GM10266 (cell line): ENCODE data around the gene BTG2.

Source experiments
- DNase-seq: peaks from one replicate; pipeline ENCODE4 v3.0.0; 2012; ENCODE audit errors: extremely low spot score
- TF ChIP-seq, protein P1 (sequence below): IDR thresholded peaks from 2 replicates; pipeline ENCODE4 v1.5.1; 2012; ENCODE audit warnings: mild to moderate bottlenecking, low read depth; ENCODE audit not compliant: control insufficient read depth, insufficient read depth; ENCODE audit errors: missing control alignments

Gene BTG2

DNA sequence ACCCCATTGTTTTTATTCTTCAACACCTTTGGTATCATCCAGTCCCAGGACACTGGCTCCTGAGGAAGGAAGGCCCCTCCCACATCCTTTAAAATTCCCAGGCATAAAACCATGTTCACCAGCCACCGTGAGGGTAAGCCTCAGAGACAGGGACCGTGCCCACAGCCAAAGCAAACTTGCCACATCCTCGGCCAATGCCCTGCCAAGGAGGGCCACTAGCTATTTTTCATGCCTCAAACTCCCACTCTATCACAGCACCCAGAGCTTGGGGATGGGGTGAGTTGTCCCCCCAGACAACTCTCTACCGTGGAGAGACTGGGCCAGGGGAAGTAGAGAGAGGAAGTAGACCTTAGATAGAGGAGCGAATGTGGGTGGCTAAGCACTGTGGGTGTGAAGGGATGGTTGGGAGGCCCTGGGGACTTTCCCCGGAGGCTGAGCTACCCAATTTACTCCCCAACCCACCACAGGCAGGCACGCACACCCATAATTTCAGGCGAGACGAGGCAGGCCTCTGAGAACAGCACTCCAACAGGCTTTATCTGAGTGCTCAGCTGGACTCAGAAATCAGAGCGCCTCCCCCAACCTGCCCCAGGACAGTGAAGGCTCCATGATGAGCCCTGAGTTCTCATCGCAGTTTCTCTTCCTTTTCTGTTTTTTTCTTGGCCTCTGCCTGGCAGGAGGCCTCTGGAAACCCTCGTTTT, 15.9 kb upstream of the BTG2 start:
- DNase-seq, result peak; percentile 82
- TF ChIP-seq, protein P1, sequence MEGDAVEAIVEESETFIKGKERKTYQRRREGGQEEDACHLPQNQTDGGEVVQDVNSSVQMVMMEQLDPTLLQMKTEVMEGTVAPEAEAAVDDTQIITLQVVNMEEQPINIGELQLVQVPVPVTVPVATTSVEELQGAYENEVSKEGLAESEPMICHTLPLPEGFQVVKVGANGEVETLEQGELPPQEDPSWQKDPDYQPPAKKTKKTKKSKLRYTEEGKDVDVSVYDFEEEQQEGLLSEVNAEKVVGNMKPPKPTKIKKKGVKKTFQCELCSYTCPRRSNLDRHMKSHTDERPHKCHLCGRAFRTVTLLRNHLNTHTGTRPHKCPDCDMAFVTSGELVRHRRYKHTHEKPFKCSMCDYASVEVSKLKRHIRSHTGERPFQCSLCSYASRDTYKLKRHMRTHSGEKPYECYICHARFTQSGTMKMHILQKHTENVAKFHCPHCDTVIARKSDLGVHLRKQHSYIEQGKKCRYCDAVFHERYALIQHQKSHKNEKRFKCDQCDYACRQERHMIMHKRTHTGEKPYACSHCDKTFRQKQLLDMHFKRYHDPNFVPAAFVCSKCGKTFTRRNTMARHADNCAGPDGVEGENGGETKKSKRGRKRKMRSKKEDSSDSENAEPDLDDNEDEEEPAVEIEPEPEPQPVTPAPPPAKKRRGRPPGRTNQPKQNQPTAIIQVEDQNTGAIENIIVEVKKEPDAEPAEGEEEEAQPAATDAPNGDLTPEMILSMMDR, result no peak

DNA sequence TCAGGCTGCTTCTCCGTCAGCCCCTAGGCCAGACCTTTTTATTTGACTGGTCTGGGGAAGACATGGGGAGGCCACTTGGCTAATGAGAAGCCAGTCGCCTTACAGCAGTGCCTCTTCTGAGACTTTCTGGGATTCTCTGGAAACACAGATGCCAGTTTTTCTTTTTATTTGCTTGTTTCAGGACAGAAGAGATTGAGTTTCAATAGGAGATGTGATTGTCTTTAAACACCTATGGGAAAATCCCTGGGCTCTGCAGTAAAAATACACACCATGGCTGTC, 15.4 kb upstream of the BTG2 start:
- TF ChIP-seq, protein P1, result no peak
- DNase-seq, result no peak

- peak; percentile 81 for DNase-seq
- TF ChIP-seq, protein P1, result no peak
Observed at GRCh38 chr1:203290261-203291089, 14.8 kb upstream of the BTG2 start.

DNA sequence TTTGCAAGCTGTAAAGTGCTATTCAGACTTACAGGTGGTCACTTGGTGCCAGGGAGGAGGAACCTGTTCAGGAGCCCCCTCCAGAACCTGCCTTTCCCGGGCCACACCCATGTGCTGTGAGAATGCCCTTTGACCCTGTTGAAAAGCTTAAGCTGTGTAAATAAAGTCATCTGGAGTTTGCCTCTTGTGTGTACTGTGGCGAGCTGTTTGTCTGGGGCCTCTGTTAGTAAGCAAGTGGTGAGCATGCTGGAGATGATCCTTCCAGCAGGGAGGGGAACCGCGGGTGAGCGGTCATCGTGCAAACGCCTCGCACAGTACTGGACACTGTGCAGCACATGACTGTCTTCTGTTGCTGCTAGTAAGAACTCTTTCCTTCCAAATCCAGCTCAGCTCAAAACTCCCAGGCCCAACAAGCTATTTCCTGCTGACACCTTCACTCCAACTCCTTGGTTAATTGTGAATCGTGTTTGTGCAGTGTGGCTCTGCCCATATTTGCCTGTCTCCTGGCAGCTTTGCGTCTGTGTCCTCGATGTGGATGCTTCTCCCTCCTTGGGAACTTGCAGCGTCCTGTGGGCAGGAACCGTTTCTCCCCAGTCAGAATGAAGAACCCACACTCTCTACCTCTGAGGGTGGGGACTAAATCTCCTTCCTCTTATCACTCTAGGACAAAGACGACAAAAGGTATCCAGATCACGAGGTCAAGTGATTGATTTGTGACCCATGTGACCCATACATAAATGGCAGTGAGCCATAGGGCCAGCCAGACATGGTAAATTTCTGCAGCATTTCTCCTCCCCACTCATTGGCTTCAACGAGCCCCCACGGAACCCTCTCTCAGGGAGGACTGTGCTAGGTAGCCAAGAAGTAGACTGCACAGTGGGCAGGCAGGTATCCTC, 13.9 kb upstream of the BTG2 start:
- no peak for DNase-seq
- TF ChIP-seq, protein P1, result no peak

DNA sequence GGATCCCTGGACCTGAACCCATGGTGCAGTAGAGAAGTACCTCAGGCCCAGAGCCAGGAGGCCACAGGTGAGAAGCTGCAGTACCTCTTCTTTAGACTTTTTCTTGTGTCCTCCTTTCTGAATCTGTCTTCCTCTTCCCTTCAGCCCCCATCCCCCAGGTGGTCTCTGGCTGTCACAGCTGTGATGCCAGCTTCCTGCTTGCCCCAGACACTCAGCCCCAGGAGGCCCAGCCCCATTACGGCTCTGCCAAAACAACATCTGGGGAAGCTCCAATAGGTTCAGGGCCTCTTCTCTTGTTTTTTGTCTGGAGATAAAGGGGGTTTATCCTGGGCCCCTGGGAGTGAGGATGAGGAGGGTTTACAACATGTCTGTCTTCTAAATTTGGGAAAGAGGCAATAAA, 9.5 kb upstream of the BTG2 start:
- DNase-seq, result no peak
- TF ChIP-seq, protein P1, result no peak

- TF ChIP-seq, protein P1, result no peak
- DNase-seq, result no peak
Observed at GRCh38 chr1:203296460-203297073, 8.8 kb upstream of the BTG2 start.
